ENCODE measurements around the gene MAJIN. TPM values are rescaled to one million over a fixed set of nuclear protein-coding genes. Genes with fewer than 3 reads are reported as not detected.

Gene MAJIN
- total RNA-seq, 1 experiment from 2014 or later, result not detected

GRCh38 chr11:64998690-64999431 lies 27.0 kb upstream of the MAJIN start:
- BruUV-seq (replicated peaks), result no TSS peak
- peaks cover 37% of the 10 kb centered on the region for H3K4me1 ChIP-seq
- intact Hi-C loops (cut with micrococcal nuclease; ENCODE audit: unreplicated experiment), result loop anchor here (5.0 kb wide), 1 partner anchor 152 kb away; no protein-coding TSS in a partner anchor
- ChIA-PET CTCF (interaction anchor here (0.6 to 1.4 kb wide), 5 partner anchors 11 to 123 kb away, joined by 3 to 15 read pairs (median 5); partner anchors contain the start of gene MRPL49), POLR2A (interaction anchor here (0.6 to 1.1 kb wide), 3 partner anchors 30 to 504 kb away, joined by 3 to 12 read pairs (median 10); no protein-coding TSS in a partner anchor)
- H3K36me3 ChIP-seq (ENCODE audit: control insufficient read depth, insufficient read depth, low read length), result no peaks in the 10 kb centered on the region
- no peaks in the 10 kb centered on the region for H3K27me3 Mint-ChIP-seq (ENCODE audit: insufficient read depth, unreplicated experiment)
- no peaks in the 10 kb centered on the region for H3K9me3 ChIP-seq
- H3K9me3 Mint-ChIP-seq (ENCODE audit: unreplicated experiment), result no peaks in the 10 kb centered on the region
- peak overlapping the region; percentile 14 for H3K27ac Mint-ChIP-seq (ENCODE audit: unreplicated experiment)
- peaks cover 26% of the 10 kb centered on the region for H3K4me1 Mint-ChIP-seq (ENCODE audit: low read depth, unreplicated experiment)
- no peak for TF ChIP-seq CTCF (IDR thresholded peaks at IDR 0.05; ENCODE audit: insufficient read depth in 1 of 2, low read depth in 1 of 2, low read length in 1 of 2, severe bottlenecking in 1 of 2, unreplicated experiment in 1 of 2)
- H3K4me3 ChIP-seq (ENCODE audit: low read depth, low read length), result no peak overlapping the region
- H3K27me3 ChIP-seq (replicated peaks; ENCODE audit: control insufficient read depth, insufficient read depth, low read length), result no peaks in the 10 kb centered on the region
- H3K36me3 Mint-ChIP-seq (ENCODE audit: insufficient read depth, unreplicated experiment), result no peaks in the 10 kb centered on the region
- peak; percentile 71 to 86 for DNase-seq
- no peak overlapping the region for H3K4me3 Mint-ChIP-seq (ENCODE audit: unreplicated experiment)

- Histone ChIP-seq H3K4me1 (peaks cover 37% of the 10 kb centered on the region), H3K27me3 (replicated peaks; ENCODE audit: control insufficient read depth, insufficient read depth, low read length) (no peaks in the 10 kb centered on the region), H3K36me3 (ENCODE audit: control insufficient read depth, insufficient read depth, low read length) (no peaks in the 10 kb centered on the region), H3K9me3 (no peaks in the 10 kb centered on the region), H3K4me3 (ENCODE audit: low read depth, low read length) (no peak overlapping the region)
- no peaks in the 10 kb centered on the region for H3K27me3 Mint-ChIP-seq (ENCODE audit: insufficient read depth, unreplicated experiment)
- DNase-seq, result peak in 1 of 2 experiments; percentile 50
- intact Hi-C loops (cut with micrococcal nuclease; ENCODE audit: unreplicated experiment), result loop anchor here (5.0 kb wide), 1 partner anchor 151 kb away; no protein-coding TSS in a partner anchor
- H3K4me3 Mint-ChIP-seq (ENCODE audit: unreplicated experiment), result no peak overlapping the region
- peaks cover 26% of the 10 kb centered on the region for H3K4me1 Mint-ChIP-seq (ENCODE audit: low read depth, unreplicated experiment)
- H3K27ac Mint-ChIP-seq (ENCODE audit: unreplicated experiment), result peak overlapping the region; percentile 14
- TF ChIP-seq CTCF (IDR thresholded peaks at IDR 0.05; ENCODE audit: insufficient read depth in 1 of 2, low read depth in 1 of 2, low read length in 1 of 2, severe bottlenecking in 1 of 2, unreplicated experiment in 1 of 2), result no peak
- ChIA-PET POLR2A (interaction anchor here (0.5 to 1.1 kb wide), 2 partner anchors 14 to 187 kb away, joined by 3 to 9 read pairs; no protein-coding TSS in a partner anchor), CTCF (interaction anchor here (0.5 to 1.4 kb wide), 2 partner anchors 15 to 27 kb away, joined by 8 to 15 read pairs; no protein-coding TSS in a partner anchor)
- BruUV-seq (replicated peaks), result no TSS peak
- no peaks in the 10 kb centered on the region for H3K9me3 Mint-ChIP-seq (ENCODE audit: unreplicated experiment)
- no peaks in the 10 kb centered on the region for H3K36me3 Mint-ChIP-seq (ENCODE audit: insufficient read depth, unreplicated experiment)
These were observed 26.2 kb upstream of the MAJIN start for GRCh38 chr11:64998141-64998540.

GRCh38 chr11:64996710-64997380 lies 24.9 kb upstream of the MAJIN start, which contains the start of gene BATF2:
Gene BATF2 (minus strand): TSS chr11:64996971. CDS start chr11:64996914, 57 bp downstream.
- POLR2A ChIA-PET, result interaction anchor here (1.2 kb wide), 1 partner anchor 16 kb away, joined by 3 read pairs; no protein-coding TSS in a partner anchor
- DNase-seq, result peak; percentile 79 to 84
- Mint-ChIP-seq H3K27ac (ENCODE audit: unreplicated experiment) (peak within 1 kb of the TSS; percentile 63), H3K4me3 (ENCODE audit: unreplicated experiment) (peak within 1 kb of the TSS; percentile 56), H3K27me3 (ENCODE audit: insufficient read depth, unreplicated experiment) (no peaks in the 10 kb centered on the region), H3K4me1 (ENCODE audit: low read depth, unreplicated experiment) (peaks cover 26% of the 10 kb centered on the region), H3K9me3 (ENCODE audit: unreplicated experiment) (no peaks in the 10 kb centered on the region), H3K36me3 (ENCODE audit: insufficient read depth, unreplicated experiment) (no peaks in the 10 kb centered on the region)
- intact Hi-C loops (cut with micrococcal nuclease; ENCODE audit: unreplicated experiment), result loop anchor here (2.0 to 5.0 kb wide), 2 partner anchors 80 to 150 kb away; partner anchors contain the start of gene ATG2A
- CTCF ChIA-PET, result interaction anchor here (0.5 to 1.6 kb wide), 13 partner anchors 9 to 218 kb away, joined by 3 to 9 read pairs (median 4); partner anchors contain the start of genes PPP2R5B, SF1 and ZNHIT2
- peak; percentile 45 to 69 for TF ChIP-seq CTCF (IDR thresholded peaks at IDR 0.05; ENCODE audit: insufficient read depth in 1 of 2, low read depth in 1 of 2, low read length in 1 of 2, severe bottlenecking in 1 of 2, unreplicated experiment in 1 of 2)
- Histone ChIP-seq H3K4me1 (peaks cover 37% of the 10 kb centered on the region), H3K9me3 (no peaks in the 10 kb centered on the region), H3K4me3 (ENCODE audit: low read depth, low read length) (no peak within 1 kb of the TSS), H3K27me3 (replicated peaks; ENCODE audit: control insufficient read depth, insufficient read depth, low read length) (no peaks in the 10 kb centered on the region), H3K36me3 (ENCODE audit: control insufficient read depth, insufficient read depth, low read length) (no peaks in the 10 kb centered on the region)
- no TSS peak for BruUV-seq (replicated peaks)
